ENCODE measurements around the gene SH3BP1. TPM values are rescaled to one million over a fixed set of nuclear protein-coding genes. Genes with fewer than 3 reads are reported as not detected.

Gene SH3BP1
- 1.1 and 1.6 TPM in 2 replicates for total RNA-seq

DNA sequence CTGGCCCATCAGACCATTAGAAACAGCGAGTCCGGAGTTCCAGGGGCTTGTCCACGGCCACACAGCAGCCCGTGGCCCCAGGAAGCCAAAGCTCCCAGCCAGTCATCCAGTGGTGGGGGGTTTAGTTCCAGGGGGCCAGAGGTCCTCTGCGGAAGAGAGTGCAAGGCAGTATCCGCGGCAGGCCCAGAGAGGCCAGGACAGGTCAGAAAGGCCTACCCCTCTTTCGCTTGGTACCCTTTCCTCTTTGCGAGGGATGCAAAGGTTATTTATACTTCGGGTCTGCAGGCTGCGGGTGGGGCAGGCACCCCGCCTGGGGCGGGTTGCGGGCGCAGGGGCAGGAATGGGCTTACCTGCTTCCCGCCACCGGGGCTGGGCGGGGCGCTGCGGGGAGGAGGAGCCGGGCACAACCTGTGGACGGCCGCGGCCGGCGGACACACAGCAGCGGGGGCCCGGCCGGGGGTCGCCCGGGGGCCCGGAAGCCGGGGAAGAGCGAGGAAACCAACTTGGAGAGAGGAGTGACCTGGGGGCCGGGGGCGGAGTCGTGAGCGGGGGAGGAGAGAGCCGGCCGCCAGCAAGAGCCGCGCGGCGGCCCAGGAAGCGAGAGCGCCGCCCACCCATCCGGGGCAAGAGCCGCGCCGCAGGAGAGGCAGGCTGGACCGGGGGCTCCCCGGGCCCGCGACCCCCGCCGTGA, at the start of gene SH3BP1:
Gene SH3BP1 (plus strand): TSS at position 600 of the 691 bp plus-strand sequence. CDS start 119 bp downstream, outside the sequence.

GRCh38 chr22:37608477-37609239, 30.8 kb upstream of the SH3BP1 start, which contains the start of gene GGA1:
Gene GGA1, plus strand, starts transcription at chr22:37608834. Its CDS starts 27 bp downstream, at chr22:37608861.

GRCh38 chr22:37658133-37659065, 18.9 kb downstream of the SH3BP1 start, which contains the start of gene PDXP:
Gene PDXP, plus strand, starts transcription at chr22:37658723. Its CDS starts 60 bp downstream, at chr22:37658783.

GRCh38 chr22:37674951-37675929, 35.8 kb downstream of the SH3BP1 start, which contains the start of gene LGALS1:
Gene LGALS1, plus strand, starts transcription at chr22:37675636. Its CDS starts 67 bp downstream, at chr22:37675703.

GRCh38 chr22:37686002-37686982, 46.8 kb downstream of the SH3BP1 start, which contains the start of gene NOL12:
Gene NOL12, plus strand, starts transcription at chr22:37686343. Its CDS starts 50 bp downstream, at chr22:37686393.

DNA sequence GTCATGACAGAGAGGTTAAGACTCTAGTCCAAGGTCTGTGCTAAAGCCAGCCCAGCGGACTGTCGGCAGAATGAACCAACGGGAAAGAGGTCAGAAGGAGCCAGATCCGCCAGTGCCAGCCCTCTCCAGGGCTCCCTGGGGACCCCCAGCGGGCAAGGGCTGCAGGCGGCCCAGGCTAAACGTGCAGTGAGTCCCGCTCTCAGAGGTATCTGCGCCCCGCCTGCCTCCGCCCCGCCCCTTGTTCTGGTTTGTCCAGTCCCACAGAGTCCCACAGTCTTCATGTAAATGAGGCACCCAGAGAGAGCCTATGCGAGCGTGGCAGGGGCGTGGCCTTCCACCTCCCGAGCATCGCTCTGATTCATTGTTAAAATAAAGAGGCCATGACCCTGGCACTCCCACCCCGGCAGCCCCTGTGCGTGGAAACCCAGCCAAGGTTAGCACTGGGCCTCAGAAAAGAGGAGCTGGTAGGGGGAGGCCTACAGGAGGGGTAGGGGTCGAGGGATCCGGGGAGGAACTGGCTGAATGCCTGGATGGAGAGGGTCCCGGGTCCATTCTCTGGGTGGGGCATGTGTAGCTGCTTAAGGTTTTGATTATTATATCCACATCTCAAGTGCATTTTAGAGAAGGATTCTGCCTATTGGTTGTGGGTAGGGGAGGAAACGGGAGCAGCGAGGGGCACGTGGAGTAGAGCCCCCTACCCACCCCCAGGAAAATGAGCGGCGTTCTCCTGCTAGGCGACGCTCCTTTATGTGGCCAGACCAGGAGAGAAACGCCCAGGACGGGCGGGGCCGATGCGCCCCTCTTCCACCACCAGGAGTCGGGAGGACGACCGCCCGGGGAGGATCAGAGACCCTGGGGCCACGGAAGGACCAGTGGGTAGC, 57.4 kb downstream of the SH3BP1 start, which contains the start of gene TRIOBP:
Gene TRIOBP (plus strand): TSS at position 392 of the 881 bp plus-strand sequence. CDS start 4,318 bp downstream, outside the sequence.

Small RNA genes lying within 50 kb of the gene (small RNA-seq; reads per million reads assigned to genes)
- gene RN7SL385P, result not detected

Other genes with a start within 250 kb of the SH3BP1 start
- gene ELFN2, start 212.2 kb upstream of the SH3BP1 start, total RNA-seq, result 0.11 and 0.13 TPM in 2 replicates
- 0.39 and 0.86 TPM in 2 replicates for gene MFNG, start 153.3 kb upstream of the SH3BP1 start, total RNA-seq
- 13.1 and 16.5 TPM in 2 replicates for gene CARD10, start 120.3 kb upstream of the SH3BP1 start, total RNA-seq
- gene CDC42EP1, start 79.2 kb upstream of the SH3BP1 start, total RNA-seq, result 25.0 and 30.8 TPM in 2 replicates
- not detected in 2 replicates for gene LGALS2, start 59.6 kb upstream of the SH3BP1 start, total RNA-seq
- 26.6 and 31.5 TPM in 2 replicates for gene GGA1, start 30.8 kb upstream of the SH3BP1 start, total RNA-seq
- gene PDXP, start 19.1 kb downstream of the SH3BP1 start, total RNA-seq, result 3.5 and 3.8 TPM in 2 replicates
- gene LGALS1, start 36.0 kb downstream of the SH3BP1 start, total RNA-seq, result 3,419 and 3,883 TPM in 2 replicates
- 12.0 and 15.5 TPM in 2 replicates for gene NOL12, start 46.7 kb downstream of the SH3BP1 start, total RNA-seq
- gene TRIOBP, start 57.4 kb downstream of the SH3BP1 start, total RNA-seq, result 77.6 and 83.2 TPM in 2 replicates
- 18.9 and 23.9 TPM in 2 replicates for gene GCAT, start 168.3 kb downstream of the SH3BP1 start, total RNA-seq
- gene GALR3, start 183.7 kb downstream of the SH3BP1 start, total RNA-seq, result not detected in 2 replicates
- gene ANKRD54, start 204.7 kb downstream of the SH3BP1 start, total RNA-seq, result 19.9 and 23.3 TPM in 2 replicates
- gene EIF3L, start 209.8 kb downstream of the SH3BP1 start, total RNA-seq, result 291 and 393 TPM in 2 replicates

Measured in articular chondrocyte of knee joint (primary cell).